ENCODE data around the gene PPFIA2.
"Not testable (repeated sequence)": the region's sequence is repeated elsewhere in the genome, so short reads cannot be mapped to it uniquely, and the experiment has no call there.

PPFIA2 gene

GRCh38 chr12:81221681-81222080 is 537.5 kb downstream of the PPFIA2 start:
- no peaks in the 10 kb centered on the region for H3K4me1 ChIP-seq (ENCODE audit: control insufficient read depth, insufficient read depth, low read length)
- no peaks in the 10 kb centered on the region for H3K27me3 ChIP-seq (ENCODE audit: control insufficient read depth, insufficient read depth, low read length)
- no peaks in the 10 kb centered on the region for H3K36me3 ChIP-seq (ENCODE audit: control insufficient read depth, insufficient read depth, low read length)

GRCh38 chr12:81216739-81217138 is 542.4 kb downstream of the PPFIA2 start:
- no peaks in the 10 kb centered on the region for H3K36me3 ChIP-seq (ENCODE audit: control insufficient read depth, insufficient read depth, low read length)
- no peak overlapping the region for H3K4me3 ChIP-seq (ENCODE audit: low read length)
- no peaks in the 10 kb centered on the region for H3K27me3 ChIP-seq (ENCODE audit: control insufficient read depth, insufficient read depth, low read length)
- H3K27ac ChIP-seq (ENCODE audit: low read depth, low read length): no peak overlapping the region
- H3K4me1 ChIP-seq (ENCODE audit: control insufficient read depth, insufficient read depth, low read length): no peaks in the 10 kb centered on the region
- no peak overlapping the region for H3K9ac ChIP-seq (ENCODE audit: low read length)

More at GRCh38 chr12:81221681-81222080, 537.5 kb downstream of the PPFIA2 start:
- Histone ChIP-seq H3K9ac (ENCODE audit: low read length) (no peak overlapping the region), H3K4me3 (ENCODE audit: low read length) (no peak overlapping the region), H3K27ac (ENCODE audit: low read depth, low read length) (no peak overlapping the region)

- Histone ChIP-seq H3K4me3 (ENCODE audit: low read length) (no peak overlapping the region), H3K36me3 (ENCODE audit: control insufficient read depth, insufficient read depth, low read length) (no peaks in the 10 kb centered on the region), H3K27me3 (ENCODE audit: control insufficient read depth, insufficient read depth, low read length) (no peaks in the 10 kb centered on the region), H3K4me1 (ENCODE audit: control insufficient read depth, insufficient read depth, low read length) (no peaks in the 10 kb centered on the region), H3K9ac (ENCODE audit: low read length) (no peak overlapping the region), H3K27ac (ENCODE audit: low read depth, low read length) (no peak overlapping the region)
Observed at GRCh38 chr12:81212996-81213696, 546.0 kb downstream of the PPFIA2 start.

GRCh38 chr12:81211306-81211705 is 547.8 kb downstream of the PPFIA2 start:
- Histone ChIP-seq H3K36me3 (ENCODE audit: control insufficient read depth, insufficient read depth, low read length) (no peaks in the 10 kb centered on the region), H3K27me3 (ENCODE audit: control insufficient read depth, insufficient read depth, low read length) (no peaks in the 10 kb centered on the region), H3K4me1 (ENCODE audit: control insufficient read depth, insufficient read depth, low read length) (no peaks in the 10 kb centered on the region), H3K9ac (ENCODE audit: low read length) (no peak overlapping the region), H3K4me3 (ENCODE audit: low read length) (no peak overlapping the region), H3K27ac (ENCODE audit: low read depth, low read length) (no peak overlapping the region)

- peak overlapping the region; percentile 21 for H3K4me3 ChIP-seq (ENCODE audit: low read length)
- H3K27ac ChIP-seq (ENCODE audit: low read depth, low read length); H3K36me3 ChIP-seq (ENCODE audit: control insufficient read depth, insufficient read depth, low read length); H3K9ac ChIP-seq (ENCODE audit: low read length); H3K27me3 ChIP-seq (ENCODE audit: control insufficient read depth, insufficient read depth, low read length); H3K4me1 ChIP-seq (ENCODE audit: control insufficient read depth, insufficient read depth, low read length): not testable (repeated sequence)
Observed at GRCh38 chr12:81209772-81210225, 549.4 kb downstream of the PPFIA2 start.

GRCh38 chr12:81209012-81209411 is 550.1 kb downstream of the PPFIA2 start:
- Histone ChIP-seq H3K27ac (ENCODE audit: low read depth, low read length) (no peak overlapping the region), H3K9ac (ENCODE audit: low read length) (no peak overlapping the region), H3K4me3 (ENCODE audit: low read length) (no peak overlapping the region), H3K4me1 (ENCODE audit: control insufficient read depth, insufficient read depth, low read length) (no peaks in the 10 kb centered on the region), H3K36me3 (ENCODE audit: control insufficient read depth, insufficient read depth, low read length) (no peaks in the 10 kb centered on the region), H3K27me3 (ENCODE audit: control insufficient read depth, insufficient read depth, low read length) (no peaks in the 10 kb centered on the region)

- H3K27me3 ChIP-seq (ENCODE audit: control insufficient read depth, insufficient read depth, low read length): no peaks in the 10 kb centered on the region
Observed at GRCh38 chr12:81208187-81208911, 550.8 kb downstream of the PPFIA2 start.

More at GRCh38 chr12:81208187-81208911, 550.8 kb downstream of the PPFIA2 start:
- H3K36me3 ChIP-seq (ENCODE audit: control insufficient read depth, insufficient read depth, low read length): no peaks in the 10 kb centered on the region
- H3K4me3 ChIP-seq (ENCODE audit: low read length): no peak overlapping the region
- no peak overlapping the region for H3K9ac ChIP-seq (ENCODE audit: low read length)
- no peak overlapping the region for H3K27ac ChIP-seq (ENCODE audit: low read depth, low read length)
- H3K4me1 ChIP-seq (ENCODE audit: control insufficient read depth, insufficient read depth, low read length): no peaks in the 10 kb centered on the region
